ENCODE results near the gene WNT7A.

Gene WNT7A

DNA sequence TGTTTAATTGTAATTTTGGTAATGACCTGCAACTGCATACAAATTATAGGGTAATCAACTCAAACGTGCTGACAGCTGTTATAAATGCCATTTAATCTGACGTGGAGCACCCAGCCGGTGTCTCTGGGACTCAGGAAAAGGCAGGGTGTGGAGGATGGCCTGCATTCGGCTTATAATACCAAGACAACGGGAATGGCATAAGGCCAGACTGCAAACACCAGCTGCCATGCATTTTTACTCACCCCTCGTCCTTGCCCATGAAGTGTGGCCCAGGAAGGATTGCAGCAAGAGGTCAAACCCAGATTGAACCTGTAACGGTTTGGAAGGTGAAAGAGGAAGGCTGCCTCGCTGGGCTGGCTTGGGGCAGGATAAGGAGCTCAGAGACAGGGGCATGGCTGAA, 96.4 kb downstream of the WNT7A start:
- ChIA-PET CTCF (no interaction called here), POLR2A (ENCODE audit: low non-redundant PET) (no interaction called here)
- no peak overlapping the region for H3K27ac ChIP-seq
- DNase-seq (ENCODE audit: low spot score) = no peak
- TF ChIP-seq, protein P1, sequence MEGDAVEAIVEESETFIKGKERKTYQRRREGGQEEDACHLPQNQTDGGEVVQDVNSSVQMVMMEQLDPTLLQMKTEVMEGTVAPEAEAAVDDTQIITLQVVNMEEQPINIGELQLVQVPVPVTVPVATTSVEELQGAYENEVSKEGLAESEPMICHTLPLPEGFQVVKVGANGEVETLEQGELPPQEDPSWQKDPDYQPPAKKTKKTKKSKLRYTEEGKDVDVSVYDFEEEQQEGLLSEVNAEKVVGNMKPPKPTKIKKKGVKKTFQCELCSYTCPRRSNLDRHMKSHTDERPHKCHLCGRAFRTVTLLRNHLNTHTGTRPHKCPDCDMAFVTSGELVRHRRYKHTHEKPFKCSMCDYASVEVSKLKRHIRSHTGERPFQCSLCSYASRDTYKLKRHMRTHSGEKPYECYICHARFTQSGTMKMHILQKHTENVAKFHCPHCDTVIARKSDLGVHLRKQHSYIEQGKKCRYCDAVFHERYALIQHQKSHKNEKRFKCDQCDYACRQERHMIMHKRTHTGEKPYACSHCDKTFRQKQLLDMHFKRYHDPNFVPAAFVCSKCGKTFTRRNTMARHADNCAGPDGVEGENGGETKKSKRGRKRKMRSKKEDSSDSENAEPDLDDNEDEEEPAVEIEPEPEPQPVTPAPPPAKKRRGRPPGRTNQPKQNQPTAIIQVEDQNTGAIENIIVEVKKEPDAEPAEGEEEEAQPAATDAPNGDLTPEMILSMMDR (conservative IDR thresholded peaks at IDR 0.05; ENCODE audit: low read depth) = no peak

DNA sequence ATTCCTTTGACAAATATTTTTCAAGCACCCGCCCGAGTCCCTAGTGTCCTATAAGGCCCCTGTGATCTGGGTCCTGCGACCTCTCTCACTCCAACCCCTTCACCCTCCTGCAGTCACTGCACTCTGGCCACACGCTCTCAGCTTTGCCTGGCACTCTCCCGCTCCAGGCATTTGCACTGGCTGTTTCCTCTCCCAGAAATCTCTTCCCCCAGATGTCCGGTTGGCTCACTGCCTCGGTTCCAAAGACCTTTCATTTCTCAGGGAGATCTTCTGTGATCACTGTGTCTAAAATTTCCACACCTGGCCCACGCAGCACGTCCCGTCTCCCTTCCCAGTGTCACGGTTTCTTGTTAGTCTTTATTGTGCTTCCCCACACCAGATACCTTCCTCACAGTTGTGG, 97.4 kb downstream of the WNT7A start:
- CTCF ChIA-PET = no interaction called here
- no peak for DNase-seq (ENCODE audit: low spot score)
- TF ChIP-seq, protein P1 (conservative IDR thresholded peaks at IDR 0.05; ENCODE audit: low read depth) = no peak
- POLR2A ChIA-PET (ENCODE audit: low non-redundant PET) = no interaction called here
- no peak overlapping the region for H3K27ac ChIP-seq

DNA sequence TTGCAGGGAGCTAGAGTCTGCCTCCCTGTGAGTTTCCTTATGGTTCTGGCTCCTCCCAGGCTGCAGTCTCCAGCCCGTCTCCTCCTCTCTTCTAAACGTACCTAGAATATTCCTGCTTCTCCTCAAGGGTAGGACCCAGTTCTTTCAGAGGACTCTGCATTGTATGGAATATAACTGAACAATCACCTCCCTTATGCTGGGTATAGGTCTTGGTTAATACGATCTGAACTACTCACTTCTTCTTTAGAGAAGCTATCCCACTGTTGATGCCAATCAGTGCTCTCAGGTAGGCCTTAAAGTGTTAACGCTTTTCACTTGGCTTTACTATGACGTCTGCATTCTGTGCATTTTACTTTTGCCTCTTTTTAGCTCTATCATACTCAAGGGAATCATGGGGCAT, 98.5 kb downstream of the WNT7A start:
- ChIA-PET POLR2A (ENCODE audit: low non-redundant PET) (no interaction called here), CTCF (no interaction called here)
- TF ChIP-seq, protein P1 (conservative IDR thresholded peaks at IDR 0.05; ENCODE audit: low read depth) = no peak
- no peak for DNase-seq (ENCODE audit: low spot score)
- no peak overlapping the region for H3K27ac ChIP-seq

DNA sequence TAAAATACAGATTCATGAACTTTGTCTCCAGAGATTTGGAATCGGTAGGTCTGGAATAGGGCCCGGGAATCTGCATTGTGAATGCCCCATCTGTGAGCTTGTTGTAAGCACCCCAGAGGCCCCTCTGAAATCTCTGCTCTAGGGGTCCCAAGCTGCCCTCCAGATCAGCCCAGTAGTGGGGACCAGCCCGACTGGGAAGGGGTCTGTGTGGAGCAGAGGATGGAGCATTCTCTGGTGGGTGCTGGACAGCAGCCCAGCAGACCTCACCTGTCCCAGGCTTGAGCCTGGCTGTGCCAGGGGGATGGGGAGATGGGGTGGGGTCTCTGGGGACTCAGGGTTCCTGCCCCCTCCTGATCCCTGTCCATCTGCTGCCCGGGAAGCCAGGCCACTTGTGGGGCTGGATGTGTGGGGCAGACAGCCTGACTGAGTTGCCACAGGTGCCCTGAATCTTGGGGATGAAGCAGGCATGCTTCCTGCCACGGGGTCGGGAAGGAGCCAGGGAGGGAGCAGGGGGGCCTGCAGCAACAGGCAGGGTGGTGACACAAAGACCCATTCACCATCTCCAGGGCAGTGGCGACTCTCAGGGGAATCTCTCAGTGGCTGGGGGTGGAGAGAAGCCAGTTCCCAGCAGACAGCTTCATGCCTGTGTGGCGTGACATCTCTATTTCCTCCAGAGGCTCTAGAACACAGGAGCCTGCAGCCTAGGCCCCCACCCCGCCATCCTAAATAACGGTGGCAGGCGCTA, 99.3 kb downstream of the WNT7A start:
- no peak overlapping the region for H3K27ac ChIP-seq
- no peak for DNase-seq (ENCODE audit: low spot score)
- ChIA-PET CTCF (no interaction called here), POLR2A (ENCODE audit: low non-redundant PET) (no interaction called here)
- TF ChIP-seq, protein P1 (conservative IDR thresholded peaks at IDR 0.05; ENCODE audit: low read depth) = no peak

DNA sequence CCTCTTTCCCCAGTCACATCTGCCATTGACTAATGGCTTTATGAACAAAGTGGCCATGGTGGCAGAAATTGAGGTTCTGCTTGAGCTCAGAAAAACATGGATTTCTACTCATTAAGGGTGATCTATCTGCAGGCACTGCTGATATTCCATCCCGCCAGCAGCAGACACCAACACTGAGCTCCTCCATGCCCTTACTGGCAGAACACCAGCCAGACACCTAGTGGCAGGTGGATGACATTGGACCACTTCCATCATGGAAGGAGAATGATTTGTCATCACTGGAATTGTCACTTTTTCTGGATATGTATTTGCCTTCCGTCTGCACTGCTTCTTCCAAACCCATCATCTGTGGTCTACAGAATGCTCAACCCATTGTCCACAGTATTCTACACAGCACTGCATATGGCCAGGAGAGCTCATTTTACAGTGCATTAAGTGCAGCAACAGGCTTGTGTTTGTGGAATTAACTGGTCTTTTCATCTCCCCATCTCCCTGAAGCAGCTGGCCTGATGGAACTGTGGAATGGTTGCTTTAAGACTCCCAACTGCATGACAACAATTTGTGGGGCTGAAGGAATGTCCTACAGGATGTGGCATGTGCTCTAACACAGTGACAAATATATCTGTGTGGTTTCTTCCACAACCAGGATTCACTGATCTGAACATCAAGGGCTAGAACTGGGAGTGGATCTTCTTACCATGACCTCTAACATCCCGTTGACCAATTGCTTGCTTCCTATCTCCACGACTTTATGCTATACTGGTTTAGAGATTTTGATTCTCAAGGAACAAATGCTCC, 103.4 kb downstream of the WNT7A start:
- H3K27ac ChIP-seq = no peak overlapping the region
- no peak for DNase-seq (ENCODE audit: low spot score)
- POLR2A ChIA-PET (ENCODE audit: low non-redundant PET) = no interaction called here
- TF ChIP-seq, protein P1 (conservative IDR thresholded peaks at IDR 0.05; ENCODE audit: low read depth) = no peak
- CTCF ChIA-PET = no interaction called here

DNA sequence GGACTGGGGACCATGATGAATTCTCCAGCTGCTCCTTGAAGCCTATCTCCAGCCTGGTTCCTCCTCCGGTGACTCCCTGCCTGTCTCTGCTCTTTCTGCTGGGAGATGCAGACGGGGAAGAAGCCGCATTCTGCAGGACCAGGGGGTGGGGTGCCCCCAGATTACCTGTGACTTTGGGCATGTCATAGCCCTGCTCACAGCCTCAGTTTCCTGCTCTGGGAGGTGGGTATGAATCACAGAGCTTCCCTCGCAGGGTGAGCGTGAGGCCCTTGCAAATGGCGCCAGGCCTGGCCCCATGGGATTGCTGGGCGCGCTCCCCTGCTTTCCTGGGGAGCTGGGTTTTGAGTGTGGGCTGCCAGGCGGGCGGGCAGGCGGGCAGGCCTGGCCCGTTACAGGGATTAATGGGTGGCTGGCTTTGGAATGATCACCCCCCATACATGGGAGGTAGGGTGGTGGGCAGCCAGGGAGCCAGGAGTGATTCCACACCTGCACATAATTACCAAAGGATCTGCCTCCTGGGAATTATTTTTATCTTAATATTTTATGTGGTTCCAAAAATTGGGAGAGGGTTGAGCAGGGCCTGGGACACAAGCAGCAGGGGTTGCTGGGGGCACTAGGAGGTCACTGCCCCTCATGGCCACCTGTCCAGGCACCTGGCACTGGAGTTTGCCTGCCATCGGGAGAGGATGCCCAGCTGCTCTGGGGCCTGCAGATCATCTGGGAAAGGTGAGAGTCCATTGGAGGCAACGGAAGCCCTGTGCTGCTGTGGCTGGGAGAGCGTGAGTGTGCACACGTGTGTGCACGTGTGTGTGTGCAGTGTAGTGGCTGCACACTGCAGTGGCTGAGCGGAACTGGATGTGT, 106.8 kb downstream of the WNT7A start:
- ChIA-PET CTCF (no interaction called here), POLR2A (ENCODE audit: low non-redundant PET) (no interaction called here)
- no peak for DNase-seq (ENCODE audit: low spot score)
- TF ChIP-seq, protein P1 (conservative IDR thresholded peaks at IDR 0.05; ENCODE audit: low read depth) = no peak
- no peak overlapping the region for H3K27ac ChIP-seq

Data from RWPE1 (cell line).